Astrocyte (in vitro differentiated cells and primary cell): ENCODE measurements around the gene DNAJB6. TPM values are rescaled to one million over a fixed set of nuclear protein-coding genes. Genes with fewer than 3 reads are reported as not detected.

Source experiments
- DNase-seq: peaks from one replicate; pipeline ENCODE4 v3.0.0-alpha.2; 2010; ENCODE audit warnings: low read depth
- FAIRE-seq: peaks from 2 replicates; lab custom pipeline; 2011; peaks lifted over from hg19 to GRCh38; lab: Jason Lieb, UNC
- H2AFZ ChIP-seq: 2 replicates; pipeline ENCODE4 v1.6.0; 2012; ENCODE audit warnings: low read depth, low read length, inconsistent platforms
- H3K27ac ChIP-seq: 2 replicates; pipeline ENCODE4 v1.5.1; 2011; ENCODE audit warnings: low read depth, low read length, inconsistent platforms
- H3K27me3 ChIP-seq: 2 replicates; pipeline ENCODE4 v1.6.0; 2011; ENCODE audit warnings: low read length, inconsistent platforms; ENCODE audit not compliant: insufficient read depth
- H3K36me3 ChIP-seq: 2 replicates; pipeline ENCODE4 v1.5.1; 2011; ENCODE audit warnings: low read length, inconsistent platforms; ENCODE audit not compliant: insufficient read depth
- H3K4me1 ChIP-seq: 2 replicates; pipeline ENCODE4 v1.5.1; 2011; ENCODE audit warnings: low read length, inconsistent platforms; ENCODE audit not compliant: insufficient read depth
- H3K4me2 ChIP-seq: 2 replicates; pipeline ENCODE4 v1.6.0; 2012; ENCODE audit warnings: low read length, inconsistent platforms
- H3K4me3 ChIP-seq: 2 replicates; pipeline ENCODE4 v1.5.1; 2011; ENCODE audit warnings: low read depth, mild to moderate bottlenecking, low read length, inconsistent platforms; ENCODE audit not compliant: insufficient read depth
- H3K79me2 ChIP-seq: 2 replicates; pipeline ENCODE4 v1.6.0; 2012; ENCODE audit warnings: mild to moderate bottlenecking, low read length, inconsistent platforms; ENCODE audit not compliant: insufficient read depth
- H3K9ac ChIP-seq: 2 replicates; pipeline ENCODE4 v1.6.0; 2012; ENCODE audit warnings: mild to moderate bottlenecking, low read length, inconsistent platforms
- H3K9me3 ChIP-seq: 2 replicates; pipeline ENCODE4 v1.5.1; 2012; ENCODE audit warnings: low read depth, mild to moderate bottlenecking, low read length, inconsistent platforms; ENCODE audit not compliant: insufficient read depth
- H4K20me1 ChIP-seq: 2 replicates; pipeline ENCODE4 v1.6.0; 2012; ENCODE audit warnings: low read length, inconsistent platforms; ENCODE audit not compliant: insufficient read depth
- H3K27ac Mint-ChIP-seq: one replicate; pipeline ENCODE4 v1.8.0; 2021; ENCODE audit warnings: mild to moderate bottlenecking, mixed read lengths; ENCODE audit not compliant: unreplicated experiment
- H3K27me3 Mint-ChIP-seq: one replicate; pipeline ENCODE4 v1.8.0; 2021; ENCODE audit warnings: low read depth, mixed read lengths; ENCODE audit not compliant: unreplicated experiment
- H3K36me3 Mint-ChIP-seq: one replicate; pipeline ENCODE4 v1.8.0; 2021; ENCODE audit warnings: low read depth, mixed read lengths; ENCODE audit not compliant: unreplicated experiment
- H3K4me1 Mint-ChIP-seq: one replicate; pipeline ENCODE4 v1.8.0; 2021; ENCODE audit warnings: low read depth, mixed read lengths; ENCODE audit not compliant: unreplicated experiment
- H3K4me3 Mint-ChIP-seq: one replicate; pipeline ENCODE4 v1.8.0; 2021; ENCODE audit warnings: mild to moderate bottlenecking, moderate library complexity, mixed read lengths; ENCODE audit not compliant: unreplicated experiment
- H3K9me3 Mint-ChIP-seq: one replicate; pipeline ENCODE4 v1.8.0; 2021; ENCODE audit warnings: mild to moderate bottlenecking, mixed read lengths; ENCODE audit not compliant: unreplicated experiment
- EZH2 ChIP-seq: IDR thresholded peaks from 2 replicates; pipeline ENCODE4 v1.6.1; 2012; ENCODE audit warnings: mild to moderate bottlenecking, low read length, inconsistent platforms; ENCODE audit not compliant: insufficient read depth
- total RNA-seq: library from RNA; stranded (reverse); gene quantifications from 2 replicates; pipeline ENCODE4 v1.2.1, GENCODE V29; 2021
- TF ChIP-seq, protein P1 (sequence below): IDR thresholded peaks from 2 replicates; pipeline ENCODE4 v1.5.1; 2011; ENCODE audit warnings: low read depth, mild to moderate bottlenecking, inconsistent platforms, low read length, moderate library complexity; ENCODE audit not compliant: insufficient read depth

DNAJB6 gene
- total RNA-seq, 1 donor from 2014 or later, result 179 TPM

DNA sequence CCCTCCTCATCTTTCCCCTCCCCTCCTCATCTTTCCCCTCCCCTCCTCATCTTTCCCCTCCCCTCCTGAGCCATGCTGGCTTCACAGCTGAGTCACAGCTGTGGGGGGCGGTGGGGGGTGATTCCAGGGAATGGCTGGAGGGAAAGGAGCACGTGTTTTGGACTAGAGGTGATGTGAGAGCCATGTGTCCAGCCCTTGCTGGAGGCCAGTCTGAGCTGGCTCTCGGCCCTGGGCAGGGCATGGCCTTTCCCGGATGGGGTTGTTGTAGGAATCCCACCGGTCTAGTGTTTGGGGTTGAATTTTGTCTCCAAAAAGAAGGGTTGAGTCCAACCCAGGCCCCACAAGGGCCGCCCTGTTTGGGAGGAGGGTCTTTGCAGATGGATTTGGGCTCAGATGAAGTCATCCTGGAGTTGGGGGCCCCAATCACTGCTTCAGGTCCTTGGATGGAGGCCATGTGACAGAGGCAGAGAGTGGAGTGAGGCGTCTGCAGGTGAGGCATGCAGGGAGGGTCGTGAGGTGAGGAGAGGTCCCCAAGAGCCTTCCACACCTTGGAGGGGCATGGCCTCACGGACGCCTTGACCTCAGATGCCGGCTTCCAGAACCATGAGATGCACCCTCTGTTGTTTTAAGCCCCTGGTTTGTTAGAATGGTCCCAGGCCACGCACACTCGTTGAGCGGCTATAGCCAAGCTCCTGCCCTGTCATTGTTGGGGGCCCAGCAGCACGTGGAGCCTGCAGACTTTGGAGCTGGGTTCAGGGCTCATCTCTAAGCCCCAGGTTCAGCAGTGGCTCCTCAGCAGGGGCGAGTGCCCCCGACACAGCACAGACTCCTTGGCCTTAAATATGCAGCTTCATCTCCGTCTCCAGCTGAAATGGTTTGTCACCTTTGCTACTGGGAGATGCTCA, 101.6 kb downstream of the DNAJB6 start:
- Histone ChIP-seq H3K9me3 (peaks cover 4% of the 10 kb centered on the region), H3K36me3 (no peaks in the 10 kb centered on the region), H3K4me3 (no peak overlapping the region), H3K27me3 (no peaks in the 10 kb centered on the region), H4K20me1 (no peaks in the 10 kb centered on the region), H3K4me1 (no peaks in the 10 kb centered on the region), H3K79me2 (no peaks in the 10 kb centered on the region), H2AFZ (no peak overlapping the region), H3K9ac (no peak overlapping the region), H3K4me2 (no peak overlapping the region), H3K27ac (no peak overlapping the region)
- peaks cover 13% of the 10 kb centered on the region for H3K9me3 Mint-ChIP-seq
- FAIRE-seq (no peak), DNase-seq (no peak)
- peaks cover 2% of the 10 kb centered on the region for H3K27me3 Mint-ChIP-seq
- TF ChIP-seq EZH2, result no peak
- TF ChIP-seq, protein P1, sequence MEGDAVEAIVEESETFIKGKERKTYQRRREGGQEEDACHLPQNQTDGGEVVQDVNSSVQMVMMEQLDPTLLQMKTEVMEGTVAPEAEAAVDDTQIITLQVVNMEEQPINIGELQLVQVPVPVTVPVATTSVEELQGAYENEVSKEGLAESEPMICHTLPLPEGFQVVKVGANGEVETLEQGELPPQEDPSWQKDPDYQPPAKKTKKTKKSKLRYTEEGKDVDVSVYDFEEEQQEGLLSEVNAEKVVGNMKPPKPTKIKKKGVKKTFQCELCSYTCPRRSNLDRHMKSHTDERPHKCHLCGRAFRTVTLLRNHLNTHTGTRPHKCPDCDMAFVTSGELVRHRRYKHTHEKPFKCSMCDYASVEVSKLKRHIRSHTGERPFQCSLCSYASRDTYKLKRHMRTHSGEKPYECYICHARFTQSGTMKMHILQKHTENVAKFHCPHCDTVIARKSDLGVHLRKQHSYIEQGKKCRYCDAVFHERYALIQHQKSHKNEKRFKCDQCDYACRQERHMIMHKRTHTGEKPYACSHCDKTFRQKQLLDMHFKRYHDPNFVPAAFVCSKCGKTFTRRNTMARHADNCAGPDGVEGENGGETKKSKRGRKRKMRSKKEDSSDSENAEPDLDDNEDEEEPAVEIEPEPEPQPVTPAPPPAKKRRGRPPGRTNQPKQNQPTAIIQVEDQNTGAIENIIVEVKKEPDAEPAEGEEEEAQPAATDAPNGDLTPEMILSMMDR, result no peak
- H3K4me1 Mint-ChIP-seq, result no peaks in the 10 kb centered on the region
- H3K36me3 Mint-ChIP-seq, result peaks cover 8% of the 10 kb centered on the region
- no peak overlapping the region for H3K27ac Mint-ChIP-seq
- no peak overlapping the region for H3K4me3 Mint-ChIP-seq

DNA sequence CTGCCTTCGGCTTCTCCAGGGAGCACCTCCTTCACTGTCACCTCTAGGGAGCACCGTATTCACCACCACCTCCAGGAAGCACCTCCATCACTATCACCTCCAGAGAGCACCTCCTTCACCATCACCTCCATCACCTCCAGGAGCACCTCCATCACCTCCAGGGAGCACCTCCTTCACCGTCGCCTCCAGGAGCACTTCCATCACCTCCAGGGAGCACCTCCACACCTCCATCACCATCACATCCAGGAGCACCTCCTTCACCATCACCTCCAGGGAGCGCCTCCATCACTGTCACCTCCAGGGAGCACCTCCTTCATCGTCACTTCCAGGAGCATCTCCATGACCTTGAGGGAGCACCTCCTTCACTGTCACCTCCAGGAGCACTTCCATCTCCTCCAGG, 102.3 kb downstream of the DNAJB6 start:
- no peak overlapping the region for H3K9ac ChIP-seq
- Mint-ChIP-seq H3K27me3 (peaks cover 2% of the 10 kb centered on the region), H3K4me1 (no peaks in the 10 kb centered on the region)

More for the DNA sequence above, 102.3 kb downstream of the DNAJB6 start:
- Histone ChIP-seq H3K79me2 (no peaks in the 10 kb centered on the region), H3K4me2 (no peak overlapping the region), H2AFZ (no peak overlapping the region), H3K27ac (no peak overlapping the region), H3K27me3 (no peaks in the 10 kb centered on the region), H3K36me3 (no peaks in the 10 kb centered on the region), H3K4me1 (no peaks in the 10 kb centered on the region), H3K4me3 (no peak overlapping the region), H3K9me3 (peaks cover 4% of the 10 kb centered on the region), H4K20me1 (no peaks in the 10 kb centered on the region)
- no peak for FAIRE-seq
- TF ChIP-seq EZH2, result no peak
- TF ChIP-seq, protein P1, result no peak
- Mint-ChIP-seq H3K4me3 (no peak overlapping the region), H3K27ac (no peak overlapping the region), H3K9me3 (peaks cover 17% of the 10 kb centered on the region), H3K36me3 (peaks cover 8% of the 10 kb centered on the region)
- DNase-seq, result no peak
